ENCODE results near the gene TRAPPC3L. TPM values are rescaled to one million over a fixed set of nuclear protein-coding genes. Genes with fewer than 3 reads are reported as not detected.

TRAPPC3L gene
- total and polyA plus RNA-seq, 9 of the 15 experiments (the other 6 are each of a cell fraction or from before 2014, with no cell fraction given) = not detected

- TF ChIP-seq CLOCK (CRISPR knock-in tag; IDR thresholded peaks at IDR 0.05; ENCODE audit: borderline replicate concordance) (no peak), TSC22D4 (tag; IDR thresholded peaks at IDR 0.05) (no peak), ZNF133 (CRISPR knock-in tag; IDR thresholded peaks at IDR 0.05) (no peak), RUNX1 (IDR thresholded peaks at IDR 0.05; ENCODE audit: low read depth) (no peak), GTF2A2 (tag; IDR thresholded peaks at IDR 0.05) (no peak), ZBTB12 (CRISPR knock-in tag; IDR thresholded peaks at IDR 0.05) (peak; percentile 61), RBFOX2 (IDR thresholded peaks at IDR 0.05; ENCODE audit: low read depth, low read length) (peak; percentile 98), JUN (IDR thresholded peaks at IDR 0.05; ENCODE audit: borderline replicate concordance, low read depth, low read length) (peak; percentile 72; the same call in 1 of the 2 replicates), JUN (CRISPR knock-in tag; IDR thresholded peaks at IDR 0.05; ENCODE audit: borderline replicate concordance) (0 out of 2 replicates have a peak, but pooled peaks have one; percentile 29), E2F5 (CRISPR knock-in tag; IDR thresholded peaks at IDR 0.05) (no peak; the same call in 1 of the 2 replicates), ZNF583 (CRISPR knock-in tag; IDR thresholded peaks at IDR 0.05) (no peak), ZBTB33 (CRISPR knock-in tag; IDR thresholded peaks at IDR 0.05) (no peak), NR3C1 (CRISPR knock-in tag; IDR thresholded peaks at IDR 0.05) (no peak), ZSCAN29 (IDR thresholded peaks at IDR 0.05) (no peak), ZBED1 (IDR thresholded peaks at IDR 0.05) (no peak), CUX1 (CRISPR knock-in tag; IDR thresholded peaks at IDR 0.05) (no peak)
These were observed 25.6 kb upstream of the TRAPPC3L start, which contains the start of gene RWDD1 (continued) for GRCh38 chr6:116570856-116571682.
